Muscle of leg (tissue), 11 donors: ENCODE data around the gene TEX38. TPM values are rescaled to one million over a fixed set of nuclear protein-coding genes. Genes with fewer than 3 reads are reported as not detected.

Experiments used
- DNase-seq: peaks from one replicate; pipeline ENCODE4 v3.0.0; 2013
- H3K27ac ChIP-seq: one replicate; pipeline ENCODE4 v1.5.1; 2013; ENCODE audit warnings: mild to moderate bottlenecking, low read length, control low read depth
- H3K27me3 ChIP-seq: one replicate; pipeline ENCODE4 v1.6.1; 2013; ENCODE audit warnings: low read length; ENCODE audit not compliant: control insufficient read depth, insufficient read depth
- H3K36me3 ChIP-seq: one replicate; pipeline ENCODE4 v1.6.1; 2013; ENCODE audit warnings: low read length; ENCODE audit not compliant: control insufficient read depth, insufficient read depth
- H3K4me1 ChIP-seq: one replicate; pipeline ENCODE4 v1.6.1; 2013; ENCODE audit warnings: low read length; ENCODE audit not compliant: control insufficient read depth, insufficient read depth
- H3K4me3 ChIP-seq: one replicate; pipeline ENCODE4 v1.5.1; 2013; ENCODE audit warnings: low read length, control low read depth
- H3K9me3 ChIP-seq: replicated peaks from 2 replicates; pipeline ENCODE4 v1.6.1; 2013; ENCODE audit warnings: low read depth, low read length; ENCODE audit not compliant: control insufficient read depth
- WGBS: methylation state at CpG from one replicate; pipeline ENCODE4 v1.1.5; 2013; ENCODE audit warnings: missing lambda C conversion rate; ENCODE audit not compliant: insufficient coverage; 5-methylcytosine and 5-hydroxymethylcytosine counted together
- polyA plus RNA-seq, 8 donors: library from polyadenylated mRNA; unstranded; fragments of 120-200 nt; gene quantifications; one replicate each; pipeline versions ENCODE4 v1.2.1 to v1.2.3, GENCODE V29; 2013; ENCODE audit warnings: inconsistent platforms in 1 of 8, low replicate concordance in 1 of 8; ENCODE audit not compliant: insufficient read length in 8 of 8, insufficient read depth in 1 of 8
- total RNA-seq: library from RNA; stranded (reverse); fragments of 120-200 nt; gene quantifications from one replicate; pipeline ENCODE4 v1.2.4, GENCODE V29; 2013

TEX38 gene
- total and polyA plus RNA-seq, 9 donors, result 0.16 to 0.41 (median 0.18) TPM; not detected in 6

- WGBS, result 82% methylated on average over 1 of the region's 1 CpG
These were observed 1.5 kb upstream of the TEX38 start for GRCh38 chr1:46670134-46670533.

GRCh38 chr1:46672696-46673095 lies 1.0 kb downstream of the TEX38 start:
- no peaks in the 10 kb centered on the region for H3K9me3 ChIP-seq
- WGBS, result 48% methylated on average over 3 of the region's 8 CpGs
- H3K27me3 ChIP-seq, result no peaks in the 10 kb centered on the region
- no peak for DNase-seq
- peaks cover 23% of the 10 kb centered on the region for H3K36me3 ChIP-seq
- H3K27ac ChIP-seq, result no peak overlapping the region
- no peak overlapping the region for H3K4me3 ChIP-seq
- peaks cover 4% of the 10 kb centered on the region for H3K4me1 ChIP-seq

More at GRCh38 chr1:46670134-46670533, 1.5 kb upstream of the TEX38 start:
- no peak overlapping the region for H3K27ac ChIP-seq
- H3K4me3 ChIP-seq, result no peak overlapping the region
- H3K9me3 ChIP-seq, result no peaks in the 10 kb centered on the region
- no peaks in the 10 kb centered on the region for H3K27me3 ChIP-seq
- no peak for DNase-seq
- peaks cover 10% of the 10 kb centered on the region for H3K4me1 ChIP-seq
- H3K36me3 ChIP-seq, result peaks cover 13% of the 10 kb centered on the region

- no peaks in the 10 kb centered on the region for H3K9me3 ChIP-seq
- H3K4me3 ChIP-seq, result no peak overlapping the region
These were observed 2.1 kb downstream of the TEX38 start for GRCh38 chr1:46673749-46674182.

DNA sequence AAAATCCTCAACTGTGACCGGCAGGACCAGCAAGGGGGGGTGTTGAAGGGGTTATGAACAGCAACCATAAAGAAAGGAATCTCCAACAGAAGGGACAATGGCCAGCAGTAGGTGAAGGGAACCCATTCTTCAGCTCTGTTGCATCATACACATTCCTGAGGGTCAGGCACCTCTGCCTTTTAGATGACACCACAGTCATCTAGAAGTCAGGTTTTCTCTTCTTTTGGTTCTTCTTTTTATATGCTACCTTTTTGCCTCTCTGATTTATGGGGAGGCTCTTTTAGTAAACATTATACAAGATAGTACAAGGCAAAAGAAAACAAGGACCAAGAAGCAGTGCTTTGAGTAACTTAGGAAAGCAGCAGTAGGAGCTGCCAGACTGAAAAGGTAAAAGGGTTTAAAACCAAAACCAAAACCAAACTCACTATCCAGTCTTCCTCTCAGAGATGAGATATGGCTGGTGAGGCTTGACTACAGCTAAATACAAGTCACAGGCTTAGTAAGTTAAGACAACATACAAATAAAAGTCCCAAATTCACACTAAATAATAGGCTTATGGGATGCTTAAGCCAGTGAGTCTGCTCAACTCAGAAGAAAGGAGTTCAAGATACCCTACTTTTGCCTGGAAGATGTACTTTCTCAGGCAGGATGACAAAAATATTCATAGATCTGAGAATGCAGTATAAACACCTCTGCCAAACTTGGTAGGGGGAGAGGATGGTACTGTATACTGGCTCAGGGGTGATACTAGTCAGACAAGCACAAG lies 4.1 kb downstream of the TEX38 start:
- DNase-seq, result no peak
- WGBS, result no CpG with 5 or more reads among the region's 1 CpG
- H3K4me1 ChIP-seq, result no peaks in the 10 kb centered on the region
- no peaks in the 10 kb centered on the region for H3K27me3 ChIP-seq
- no peak overlapping the region for H3K4me3 ChIP-seq
- no peak overlapping the region for H3K27ac ChIP-seq
- no peaks in the 10 kb centered on the region for H3K9me3 ChIP-seq
- H3K36me3 ChIP-seq, result peaks cover 35% of the 10 kb centered on the region

More at GRCh38 chr1:46673749-46674182, 2.1 kb downstream of the TEX38 start:
- Histone ChIP-seq H3K36me3 (peaks cover 26% of the 10 kb centered on the region), H3K27me3 (no peaks in the 10 kb centered on the region), H3K4me1 (no peaks in the 10 kb centered on the region), H3K27ac (no peak overlapping the region)
- 86% methylated on average over 1 of the region's 4 CpGs for WGBS
- no peak for DNase-seq

- no peak for DNase-seq
- WGBS, result no CpG with 5 or more reads among the region's 1 CpG
- peaks cover 38% of the 10 kb centered on the region for H3K36me3 ChIP-seq
- no peaks in the 10 kb centered on the region for H3K27me3 ChIP-seq
- H3K4me1 ChIP-seq, result no peaks in the 10 kb centered on the region
- H3K27ac ChIP-seq, result no peak overlapping the region
- no peak overlapping the region for H3K4me3 ChIP-seq
- H3K9me3 ChIP-seq, result no peaks in the 10 kb centered on the region
These were observed 4.9 kb downstream of the TEX38 start for GRCh38 chr1:46676531-46676930.

DNA sequence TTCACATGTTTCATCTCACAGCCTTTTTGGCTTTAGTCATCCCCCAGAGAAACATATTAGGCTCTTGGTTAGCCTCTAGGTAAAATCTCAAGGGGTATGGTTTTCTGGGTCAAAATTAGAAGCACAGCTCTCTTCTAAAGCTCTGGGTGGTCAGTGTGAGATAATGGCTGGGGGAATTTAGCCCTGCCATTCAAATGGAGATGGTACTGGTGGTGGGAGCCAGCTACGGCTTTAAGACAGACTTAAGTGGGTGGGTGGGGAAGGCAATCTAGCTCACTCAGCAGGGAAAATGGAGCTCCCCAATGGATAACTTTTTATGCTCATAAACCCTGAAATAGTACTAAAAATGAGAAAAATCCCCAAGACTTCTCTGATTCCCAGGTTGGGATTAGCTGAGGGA lies 5.7 kb downstream of the TEX38 start:
- Histone ChIP-seq H3K27ac (no peak overlapping the region), H3K4me1 (no peaks in the 10 kb centered on the region), H3K36me3 (peaks cover 43% of the 10 kb centered on the region), H3K27me3 (no peaks in the 10 kb centered on the region), H3K4me3 (no peak overlapping the region), H3K9me3 (no peaks in the 10 kb centered on the region)
- DNase-seq, result no peak
- WGBS, result no CpG with 5 or more reads among the region's 1 CpG

- Histone ChIP-seq H3K4me1 (no peaks in the 10 kb centered on the region), H3K36me3 (peaks cover 54% of the 10 kb centered on the region), H3K27ac (no peak overlapping the region), H3K9me3 (no peaks in the 10 kb centered on the region), H3K27me3 (no peaks in the 10 kb centered on the region), H3K4me3 (no peak overlapping the region)
- no CpG with 5 or more reads among the region's 6 CpGs for WGBS
- DNase-seq, result no peak
These were observed 8.3 kb downstream of the TEX38 start for GRCh38 chr1:46679789-46680573.

GRCh38 chr1:46681333-46682034 lies 9.8 kb downstream of the TEX38 start:
- Histone ChIP-seq H3K4me1 (no peaks in the 10 kb centered on the region), H3K27me3 (no peaks in the 10 kb centered on the region), H3K36me3 (peaks cover 48% of the 10 kb centered on the region), H3K4me3 (no peak overlapping the region), H3K9me3 (no peaks in the 10 kb centered on the region), H3K27ac (no peak overlapping the region)
- no CpG with 5 or more reads among the region's 1 CpG for WGBS
- no peak for DNase-seq

GRCh38 chr1:46682064-46682463 lies 10.4 kb downstream of the TEX38 start:
- Histone ChIP-seq H3K36me3 (peaks cover 48% of the 10 kb centered on the region), H3K27me3 (no peaks in the 10 kb centered on the region), H3K9me3 (no peaks in the 10 kb centered on the region), H3K4me1 (no peaks in the 10 kb centered on the region), H3K4me3 (no peak overlapping the region), H3K27ac (no peak overlapping the region)
- DNase-seq, result no peak
- no CpG with 5 or more reads among the region's 1 CpG for WGBS

- no peak overlapping the region for H3K27ac ChIP-seq
- WGBS, result no CpG with 5 or more reads among the region's 2 CpGs
- H3K27me3 ChIP-seq, result no peaks in the 10 kb centered on the region
- H3K4me1 ChIP-seq, result peaks cover 7% of the 10 kb centered on the region
- H3K4me3 ChIP-seq, result no peak overlapping the region
- H3K9me3 ChIP-seq, result no peaks in the 10 kb centered on the region
- DNase-seq, result no peak
- H3K36me3 ChIP-seq, result peaks cover 52% of the 10 kb centered on the region
These were observed 13.0 kb downstream of the TEX38 start for GRCh38 chr1:46684670-46685069.
